Uterus (tissue), 2 donors: ENCODE measurements around the gene SETD1A.

Experiments used
- CTCF ChIP-seq, 4 experiments: fragments of 200-600 bp in 2 of 4; fragments of 450-650 bp in 2 of 4; sonication (generic) in 2 of 4; IDR thresholded peaks; one replicate each; pipeline ENCODE4 v1.5.1; 2016 to 2019; ENCODE audit warnings: antibody characterized with exemption in 4 of 4, mild to moderate bottlenecking in 2 of 4, moderate library complexity in 1 of 4
- POLR2A ChIP-seq, 2 donors: fragments of 450-650 bp; IDR thresholded peaks; one replicate each; pipeline ENCODE4 v1.6.1; 2016; ENCODE audit warnings: antibody characterized with exemption in 2 of 2, mild to moderate bottlenecking in 1 of 2, moderate library complexity in 1 of 2

GRCh38 chr16:30995927-30996323 is 38.4 kb downstream of the SETD1A start:
- TF ChIP-seq CTCF (IDR thresholded peaks at IDR 0.05) (no peak), POLR2A (IDR thresholded peaks at IDR 0.05) (no peak)
